NCI-H82 treated with DMSO at 0.1 percent for 48 hours (cell line): Measurements from ENCODE around the gene FBLIM1.

Experiments used
- DNase-seq: peaks from one replicate; lab custom pipeline; 2025; ENCODE audit not compliant: unreplicated experiment; lab: John Stamatoyannopoulos, UW

The FBLIM1 gene

DNA sequence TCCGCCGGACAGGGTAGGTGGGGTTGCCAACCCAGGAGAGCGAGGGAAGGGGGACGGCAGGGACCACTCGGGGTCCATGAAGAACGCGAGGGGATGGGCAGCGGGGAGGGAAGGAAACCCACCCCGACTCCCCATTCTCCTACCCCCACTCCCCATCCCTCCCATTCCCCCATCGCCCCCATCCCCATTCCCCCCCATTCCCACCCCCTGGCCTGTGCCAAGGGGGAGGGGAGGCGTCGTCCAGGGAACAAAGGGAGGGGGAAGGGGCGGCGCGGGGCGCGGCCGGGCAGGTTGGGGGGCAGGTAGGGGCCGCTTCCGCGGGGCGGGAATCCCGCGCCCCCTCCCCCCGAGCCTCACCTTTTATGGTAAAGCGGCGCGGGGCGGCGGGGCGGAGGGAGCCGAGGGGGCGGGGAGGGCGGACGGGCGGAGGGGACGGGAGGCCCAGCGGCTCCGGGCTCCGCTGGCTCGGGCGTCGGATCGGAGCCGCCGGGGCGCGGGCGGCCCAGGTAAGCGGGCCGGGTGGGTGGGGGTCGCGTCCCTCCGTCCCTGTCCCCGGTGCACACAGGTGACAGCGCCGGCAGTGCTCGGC lies at the start of gene FBLIM1:
TSS of gene FBLIM1 (plus strand) at position 453 of the 589 bp plus-strand sequence. CDS start 6,189 bp downstream, outside the sequence.
- DNase-seq = no peak

DNA sequence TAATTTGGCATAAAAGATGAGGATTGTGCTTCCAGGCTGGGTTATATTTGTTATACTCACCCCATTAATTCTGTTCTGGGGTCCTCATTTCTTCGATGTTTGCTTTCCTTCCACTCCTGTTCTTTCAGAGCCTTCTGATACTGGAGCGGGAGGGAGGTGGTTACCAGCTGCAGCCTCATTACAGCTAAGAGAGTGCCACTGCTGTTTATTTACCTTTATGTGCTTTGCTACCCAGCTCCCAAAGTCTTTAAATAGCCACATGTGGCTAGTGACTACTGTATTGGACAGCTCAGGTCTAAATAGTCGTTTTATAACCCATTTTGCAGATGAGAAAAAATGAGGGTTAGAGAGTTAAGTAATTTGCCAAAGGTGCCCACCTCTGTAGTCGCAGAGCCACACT lies 49.4 kb upstream of the FBLIM1 start:
- no peak for DNase-seq

- DNase-seq = no peak
Measured at GRCh38 chr1:15712168-15712567, 46.4 kb upstream of the FBLIM1 start.

- DNase-seq = no peak
Measured at GRCh38 chr1:15714406-15715136, 44.0 kb upstream of the FBLIM1 start.

GRCh38 chr1:15717418-15718125 lies 41.0 kb upstream of the FBLIM1 start:
- no peak for DNase-seq

- no peak for DNase-seq
Measured at GRCh38 chr1:15718199-15718601, 40.4 kb upstream of the FBLIM1 start.

- DNase-seq = no peak
Measured at GRCh38 chr1:15719381-15720120, 39.0 kb upstream of the FBLIM1 start.

GRCh38 chr1:15720861-15721260 lies 37.7 kb upstream of the FBLIM1 start:
- DNase-seq = no peak

DNA sequence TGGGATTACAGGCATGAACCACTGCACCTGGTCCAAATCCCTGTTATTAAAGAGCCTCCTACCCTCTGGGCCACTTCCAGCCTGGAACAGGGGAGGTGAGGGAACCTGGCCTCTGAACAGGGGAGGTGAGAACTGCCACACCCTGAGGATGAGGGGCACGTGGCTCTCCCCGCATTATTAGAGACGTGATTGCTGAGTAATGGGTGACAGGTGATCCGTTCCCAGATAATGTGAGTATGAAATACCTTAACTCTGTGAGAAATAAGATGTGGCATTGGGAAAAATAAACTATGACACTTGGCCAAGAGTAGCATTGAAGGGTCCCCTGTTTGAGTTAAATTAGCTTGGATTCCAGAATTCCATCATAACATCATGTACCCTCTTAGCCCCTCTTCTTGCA lies 36.2 kb upstream of the FBLIM1 start:
- no peak for DNase-seq

- DNase-seq = no peak
Measured at GRCh38 chr1:15722836-15723532, 35.6 kb upstream of the FBLIM1 start.

DNA sequence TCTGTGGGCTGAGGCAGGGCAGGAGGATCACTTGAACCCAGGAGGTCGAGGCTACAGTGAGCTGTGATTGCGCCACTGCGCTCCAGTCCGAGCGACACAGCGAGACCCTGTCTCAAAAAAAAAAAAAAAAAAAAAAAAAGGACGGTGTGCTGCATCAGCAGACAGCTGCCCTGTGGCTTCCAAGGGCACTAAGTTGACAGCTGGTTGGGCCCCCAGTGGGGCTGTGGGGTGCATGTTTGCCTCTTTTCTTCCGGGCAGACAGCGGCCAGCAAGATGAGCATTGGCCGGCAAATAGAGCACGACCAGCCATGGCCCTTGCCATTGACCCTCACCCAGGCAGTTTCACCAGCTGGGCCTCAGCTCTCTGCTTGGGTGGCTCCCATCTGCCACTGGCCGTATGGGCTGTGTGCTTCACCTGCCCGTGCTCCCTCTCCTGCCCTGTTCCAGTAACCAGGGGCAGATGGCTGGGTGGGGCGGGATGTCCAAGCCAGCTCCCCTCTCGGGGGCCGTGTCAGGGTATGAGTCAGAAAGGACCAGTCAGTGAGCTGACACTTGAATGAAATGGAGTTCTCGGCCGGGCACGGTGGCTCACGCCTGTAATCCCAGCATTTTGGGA lies 34.9 kb upstream of the FBLIM1 start:
- DNase-seq = peak; percentile 68

GRCh38 chr1:15724949-15725880 lies 33.4 kb upstream of the FBLIM1 start:
- no peak for DNase-seq

GRCh38 chr1:15726508-15726907 lies 32.1 kb upstream of the FBLIM1 start:
- no peak for DNase-seq

GRCh38 chr1:15727021-15727420 lies 31.6 kb upstream of the FBLIM1 start:
- DNase-seq = no peak

GRCh38 chr1:15727424-15727823 lies 31.2 kb upstream of the FBLIM1 start:
- DNase-seq = no peak

GRCh38 chr1:15727866-15728534 lies 30.6 kb upstream of the FBLIM1 start:
- DNase-seq = no peak

DNA sequence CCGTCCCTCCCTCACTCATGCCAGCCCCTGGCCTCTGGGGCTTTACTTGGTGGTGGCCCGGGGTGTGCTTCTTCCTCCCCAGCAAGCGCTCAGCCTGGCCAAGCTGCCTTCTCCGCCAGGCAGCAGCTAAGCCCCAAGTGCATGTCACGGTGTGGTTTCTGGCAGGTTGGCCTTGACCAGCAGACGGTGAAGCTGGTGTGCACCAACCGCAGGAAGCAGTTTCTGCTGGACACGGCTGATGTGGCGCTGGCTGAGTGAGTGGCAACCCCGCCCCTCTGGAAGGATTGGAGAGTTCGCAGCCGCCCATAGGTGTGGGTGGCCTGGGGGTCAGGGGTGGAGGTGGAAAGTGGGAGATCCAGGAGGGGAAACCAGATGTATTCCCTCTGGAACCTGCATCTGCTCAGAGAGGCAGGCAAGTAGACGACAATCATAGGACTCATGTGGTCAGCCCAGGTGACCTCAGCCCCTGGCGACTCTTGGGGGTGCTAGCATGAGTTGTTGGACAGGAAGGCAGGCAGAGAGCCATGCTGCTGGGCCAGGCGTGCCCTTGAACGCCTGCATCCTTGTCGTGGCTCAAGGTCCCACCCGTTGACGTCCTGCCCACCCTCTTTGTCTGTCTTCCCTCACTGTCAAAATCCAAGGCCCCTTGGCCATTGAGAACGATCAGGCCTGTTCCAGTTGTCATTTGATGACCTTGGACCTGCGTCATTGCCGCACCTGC lies 29.5 kb upstream of the FBLIM1 start:
- no peak for DNase-seq

DNA sequence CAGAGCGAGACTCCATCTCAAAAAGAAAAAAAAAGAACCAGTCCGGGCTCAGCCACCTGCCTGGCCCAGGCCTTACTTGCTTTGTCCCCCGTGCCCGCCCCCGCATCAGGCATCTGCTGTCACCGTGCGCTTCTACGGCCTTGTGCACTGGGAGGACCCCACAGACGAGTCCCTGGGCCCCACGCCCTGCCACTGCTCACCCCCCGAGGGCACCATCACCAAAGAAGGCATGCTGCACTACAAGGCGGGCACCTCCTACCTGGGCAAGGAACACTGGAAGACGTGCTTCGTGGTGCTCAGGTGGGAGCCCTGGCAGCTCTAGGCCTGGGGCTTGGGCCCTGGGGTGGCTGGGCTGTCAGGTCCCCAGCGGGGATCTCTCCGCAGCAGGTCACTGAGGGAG lies 28.2 kb upstream of the FBLIM1 start:
- no peak for DNase-seq
